GM03348 (cell line): ENCODE data around the gene OR10A5.
"Not testable (repeated sequence)": the region's sequence is repeated elsewhere in the genome, so short reads cannot be mapped to it uniquely, and the experiment has no call there.

Experiments used
- DNase-seq: peaks from one replicate; pipeline ENCODE4 v3.0.0; 2012; ENCODE audit warnings: low spot score

The OR10A5 gene

GRCh38 chr11:6876325-6876724, 30.8 kb downstream of the OR10A5 start, which contains the start of gene OR10A4:
Gene OR10A4 (plus strand): TSS chr11:6876625. CDS start chr11:6876648, 23 bp downstream.
- DNase-seq, result no peak

- no peak for DNase-seq
Observed at GRCh38 chr11:6876914-6877313, 31.4 kb downstream of the OR10A5 start.

- no peak for DNase-seq
Observed at GRCh38 chr11:6882751-6883150, 37.3 kb downstream of the OR10A5 start.

GRCh38 chr11:6887711-6888110, 42.2 kb downstream of the OR10A5 start:
- not testable (repeated sequence) for DNase-seq

- no peak for DNase-seq
Observed at GRCh38 chr11:6888830-6889229, 43.3 kb downstream of the OR10A5 start.

- no peak for DNase-seq
Observed at GRCh38 chr11:6889835-6890234, 44.4 kb downstream of the OR10A5 start.

- no peak for DNase-seq
Observed at GRCh38 chr11:6892400-6892799, 46.9 kb downstream of the OR10A5 start, which contains the start of gene OR2D2. Gene OR2D2 (minus strand): TSS chr11:6892500. CDS start chr11:6892500, 0 bp downstream.

GRCh38 chr11:6894097-6894496, 48.6 kb downstream of the OR10A5 start:
- no peak for DNase-seq

- no peak for DNase-seq
Observed at GRCh38 chr11:6895010-6895409, 49.5 kb downstream of the OR10A5 start.
